ENCODE measurements around the gene CUL5. TPM values are rescaled to one million over a fixed set of nuclear protein-coding genes. Genes with fewer than 3 reads are reported as not detected.

CUL5 gene
- total RNA-seq, 4 donors from 2014 or later = 20.4 to 41.6 (median 32.8) TPM

DNA sequence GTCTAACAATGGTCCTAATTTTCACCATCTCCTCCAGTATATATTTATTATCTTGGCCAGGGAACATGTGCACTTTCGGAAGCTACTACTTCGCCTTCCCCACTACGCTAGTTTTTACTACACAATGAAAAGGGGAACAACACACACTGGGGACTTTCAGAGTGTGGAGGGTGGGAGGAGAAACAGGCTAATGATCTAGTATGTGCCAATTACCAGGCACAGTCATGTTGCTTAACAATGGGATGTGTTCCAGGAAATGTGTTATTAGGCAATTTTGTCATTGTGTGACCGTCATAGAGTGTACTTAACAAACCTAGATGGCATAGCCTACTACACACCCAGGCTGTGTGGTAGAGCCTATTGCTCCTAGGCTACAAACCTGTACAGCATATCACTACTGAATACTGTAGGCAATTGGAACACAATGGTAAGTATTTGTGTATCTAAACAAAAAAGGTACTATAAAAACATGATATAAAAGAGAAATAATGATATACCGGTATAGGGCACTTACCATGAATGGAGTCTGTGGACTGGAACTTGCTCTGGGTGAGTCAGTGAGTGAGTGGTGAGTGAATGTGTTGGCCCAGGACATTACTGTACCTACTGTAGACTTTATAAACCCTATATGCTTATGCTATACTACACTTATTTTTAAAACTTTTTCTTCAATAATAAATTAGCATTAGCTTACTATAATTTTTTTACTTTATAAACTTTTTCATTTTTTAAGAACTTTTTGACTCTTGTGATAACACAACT lies 20.1 kb upstream of the CUL5 start:
- TF ChIP-seq CTCF (IDR thresholded peaks at IDR 0.05; ENCODE audit: low read depth) = no peak

DNA sequence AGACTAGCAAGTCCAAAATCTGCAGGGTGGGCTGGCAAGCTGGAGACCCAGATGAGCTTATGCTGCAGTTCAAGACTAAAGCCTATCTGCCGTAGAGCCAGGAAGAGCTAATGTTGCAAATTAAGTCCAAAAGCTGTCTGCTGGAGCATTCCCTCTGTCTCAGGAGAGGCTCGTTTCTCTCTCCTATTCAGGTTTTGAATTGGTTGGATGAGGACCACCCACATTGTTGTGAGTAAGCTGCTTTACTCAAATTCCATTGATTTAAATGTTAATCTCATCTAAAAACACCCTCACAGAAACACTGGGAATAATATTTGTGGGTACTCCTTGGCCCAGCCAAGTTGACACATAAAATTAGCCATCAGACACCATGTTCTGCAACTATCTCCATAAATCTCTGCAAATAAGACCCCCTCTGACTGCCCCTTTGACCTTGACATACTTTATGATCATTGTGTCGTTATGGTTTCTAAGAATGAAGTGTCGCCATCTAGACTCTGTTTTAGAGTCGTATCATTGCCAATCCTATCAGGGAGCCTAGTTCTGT lies 16.8 kb upstream of the CUL5 start:
- TF ChIP-seq CTCF (IDR thresholded peaks at IDR 0.05; ENCODE audit: low read depth) = no peak

DNA sequence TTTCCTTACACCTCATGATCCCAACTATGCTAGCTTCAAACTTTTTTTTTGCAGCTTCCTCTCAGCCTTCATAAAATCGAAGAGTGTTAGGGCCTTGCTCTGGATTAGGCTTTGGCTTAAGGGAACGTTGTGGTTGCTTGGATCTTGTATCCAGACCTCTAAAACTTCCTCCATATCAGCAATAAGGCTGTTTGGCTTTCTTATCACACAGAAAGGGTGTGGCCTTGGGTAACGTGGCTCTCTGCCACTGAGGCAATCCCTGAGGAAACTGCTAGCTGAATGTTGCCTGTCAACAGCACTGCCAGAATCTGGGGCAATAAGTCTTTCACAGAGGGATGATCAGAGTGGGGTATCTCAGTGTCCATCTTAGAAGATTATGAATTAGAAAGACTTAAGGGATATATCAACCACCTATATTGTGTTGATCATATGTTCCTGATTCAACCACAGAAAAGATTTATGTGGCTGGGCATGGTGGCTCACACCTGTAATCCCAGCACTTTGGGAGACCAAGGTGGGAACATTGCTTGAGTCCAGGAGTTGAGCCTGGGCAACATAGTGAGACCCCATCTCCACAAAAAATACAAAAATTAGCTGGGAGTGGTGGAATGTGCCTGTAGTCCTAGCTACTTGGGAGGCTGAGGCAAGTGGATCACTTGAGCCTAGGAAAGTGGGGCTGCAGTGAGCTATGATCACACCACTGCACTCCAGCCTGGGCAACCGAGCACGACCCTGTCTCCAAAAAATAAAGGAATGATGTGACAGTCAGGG lies 12.5 kb upstream of the CUL5 start:
- TF ChIP-seq CTCF (IDR thresholded peaks at IDR 0.05; ENCODE audit: low read depth) = no peak

DNA sequence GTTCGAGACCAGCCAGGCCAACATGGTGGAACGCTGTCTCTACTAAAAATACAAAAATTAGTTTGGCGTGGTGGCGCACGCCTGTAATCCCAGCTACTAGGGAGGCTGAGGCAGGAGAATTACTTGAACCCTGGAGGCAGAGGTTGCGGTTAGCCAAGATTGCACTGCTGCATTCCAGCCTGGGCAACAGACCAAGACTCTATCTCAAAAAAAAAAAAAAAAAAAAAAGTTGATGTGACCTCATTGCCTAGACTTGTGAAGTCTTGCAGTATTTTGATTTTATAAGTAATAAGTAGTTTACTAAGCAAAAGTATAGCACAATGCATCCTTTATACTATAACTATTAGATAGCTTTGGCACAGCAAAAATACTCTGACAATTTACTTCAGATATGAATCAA lies 9.9 kb upstream of the CUL5 start:
- TF ChIP-seq CTCF (IDR thresholded peaks at IDR 0.05; ENCODE audit: low read depth) = no peak

- no peak for TF ChIP-seq CTCF (IDR thresholded peaks at IDR 0.05; ENCODE audit: low read depth)
Observed at GRCh38 chr11:107999759-108000455, 8.8 kb upstream of the CUL5 start.

- TF ChIP-seq CTCF (IDR thresholded peaks at IDR 0.05; ENCODE audit: low read depth) = no peak
Observed at GRCh38 chr11:108002476-108002875, 6.2 kb upstream of the CUL5 start.

DNA sequence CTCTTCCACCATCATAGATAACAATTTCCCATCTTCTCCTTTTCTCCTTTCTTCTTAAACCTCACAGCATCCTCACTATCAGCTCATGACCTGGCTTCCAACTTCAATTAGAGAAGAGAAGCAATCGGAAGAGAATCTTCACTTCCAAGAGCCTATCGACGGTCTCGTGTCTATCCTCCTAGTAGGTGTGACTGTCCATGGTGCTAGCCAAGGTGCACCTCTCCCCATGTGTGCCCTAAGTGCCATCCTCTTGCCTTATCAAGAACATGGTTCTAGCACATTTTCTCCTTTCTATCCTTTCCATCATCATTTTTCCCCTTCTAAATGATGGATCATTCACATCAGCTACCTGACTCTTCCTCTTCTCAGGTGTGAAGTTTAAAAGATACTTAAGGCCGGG lies 5.1 kb upstream of the CUL5 start:
- TF ChIP-seq CTCF (IDR thresholded peaks at IDR 0.05; ENCODE audit: low read depth) = no peak
